AG08395 (cell line): ENCODE measurements around the gene MYH15.

Experiments
- DNase-seq: peaks from one replicate; pipeline ENCODE4 v3.0.0; 2012; ENCODE audit warnings: mixed read lengths, low spot score

Gene MYH15

GRCh38 chr3:108334701-108335100 is 175.7 kb downstream of the MYH15 start:
- no peak for DNase-seq

DNA sequence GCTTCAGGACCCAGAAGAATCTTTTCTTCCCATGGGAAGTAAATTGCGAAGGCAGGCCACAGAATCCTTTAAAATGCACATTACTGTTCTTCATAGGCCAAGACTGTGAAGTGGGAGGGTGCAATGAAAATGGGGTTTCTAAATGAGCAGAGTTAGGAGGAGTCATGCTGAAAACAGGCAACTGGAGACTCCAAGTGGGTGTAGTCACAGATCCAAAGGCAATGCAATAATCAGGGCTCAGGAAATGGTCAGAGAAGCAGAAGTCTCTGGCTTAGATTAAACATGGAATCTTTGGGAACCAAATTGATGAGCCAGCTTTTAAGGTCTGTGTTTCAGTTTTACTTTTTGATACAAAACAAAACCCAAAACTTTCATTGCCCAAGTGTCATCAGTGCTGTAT is 176.4 kb downstream of the MYH15 start:
- no peak for DNase-seq

DNA sequence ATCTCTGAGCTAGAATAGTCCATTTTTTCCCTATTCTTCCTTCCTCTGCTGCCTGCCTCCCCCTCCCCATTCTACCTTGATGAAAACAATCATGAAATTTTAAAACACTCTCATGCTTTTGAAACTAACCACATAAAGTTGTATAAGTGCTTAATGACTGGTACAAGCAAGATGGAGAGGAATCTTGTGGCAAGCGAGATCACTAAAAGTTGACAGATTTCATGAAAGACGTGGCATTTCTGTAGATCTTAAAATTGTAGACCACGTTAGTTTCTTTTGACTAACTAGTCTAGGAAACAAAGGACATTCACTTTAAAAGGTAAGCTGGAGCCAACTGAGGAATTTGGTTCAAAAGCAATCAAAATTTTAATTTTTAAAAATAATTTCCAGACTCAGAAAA is 178.6 kb downstream of the MYH15 start:
- no peak for DNase-seq
